Activated CD4-positive, alpha-beta T cell treated with anti-CD3 and anti-CD28 coated beads, Interleukin-2, amount 50 U/mL, for 1 hour (primary cell): Measurements from ENCODE around the gene TET1.
"Not testable (repeated sequence)": the region's sequence is repeated elsewhere in the genome, so short reads cannot be mapped to it uniquely, and the experiment has no call there.

ENCODE experiments used
- DNase-seq: peaks from one replicate; pipeline ENCODE4 v3.0.0-alpha.2; 2020

Gene TET1

DNA sequence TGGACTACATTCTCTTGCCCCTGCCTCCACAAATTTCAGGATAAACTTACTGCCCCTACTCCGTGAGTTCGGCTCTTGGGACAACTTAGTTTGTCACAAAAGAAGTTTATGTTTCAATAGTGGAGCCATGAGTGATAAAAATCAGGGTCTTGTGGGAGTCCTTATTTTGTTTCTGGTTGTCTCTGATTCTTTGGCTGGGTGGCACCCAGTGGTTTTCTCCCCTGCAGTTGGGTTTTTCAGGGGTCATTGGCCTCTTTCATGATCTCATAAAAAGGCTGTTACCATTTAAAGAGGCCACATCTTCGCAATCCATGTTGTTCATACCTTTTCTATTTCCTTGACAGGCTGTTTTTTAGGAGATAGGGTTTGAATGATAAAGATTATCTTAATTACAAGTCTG is 5.5 kb downstream of the TET1 start:
- DNase-seq, result no peak

DNA sequence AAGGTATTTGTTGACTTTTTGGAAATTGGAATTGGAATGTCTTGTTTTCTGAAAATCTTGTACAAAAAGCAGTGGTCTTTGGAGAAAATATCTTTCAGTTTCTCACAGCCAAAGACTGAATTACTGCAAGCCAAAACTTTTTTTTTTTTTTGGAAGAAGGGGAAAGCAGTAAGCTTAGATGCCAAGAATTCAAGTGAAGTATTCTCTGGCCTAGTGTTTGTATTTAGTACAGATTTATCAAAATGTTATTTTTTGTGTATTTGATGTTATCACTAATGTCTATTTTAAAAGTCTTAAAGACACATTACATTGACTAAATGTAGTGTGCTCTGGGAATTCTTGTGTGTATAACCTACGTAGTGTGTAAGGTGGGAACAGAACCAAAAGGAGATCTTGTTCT is 6.2 kb downstream of the TET1 start:
- DNase-seq, result no peak

DNA sequence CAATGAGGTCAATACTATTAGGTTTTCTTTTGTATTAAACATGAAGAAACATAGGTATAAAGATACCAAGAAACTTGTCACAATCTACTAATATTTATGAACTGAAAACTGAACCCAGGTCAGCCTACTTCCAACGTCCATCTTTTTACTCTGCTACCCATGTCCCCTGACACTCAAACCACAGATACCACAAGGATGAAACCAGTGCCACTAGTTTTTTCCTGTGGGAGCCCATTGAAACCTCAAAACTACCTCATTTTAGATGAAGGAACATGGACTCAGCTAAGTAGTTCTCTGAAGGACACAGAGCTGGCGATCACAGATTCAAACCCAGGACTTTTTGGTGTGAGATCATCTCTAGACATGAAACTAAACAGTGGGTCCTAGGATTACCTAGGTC is 6.8 kb downstream of the TET1 start:
- no peak for DNase-seq

DNA sequence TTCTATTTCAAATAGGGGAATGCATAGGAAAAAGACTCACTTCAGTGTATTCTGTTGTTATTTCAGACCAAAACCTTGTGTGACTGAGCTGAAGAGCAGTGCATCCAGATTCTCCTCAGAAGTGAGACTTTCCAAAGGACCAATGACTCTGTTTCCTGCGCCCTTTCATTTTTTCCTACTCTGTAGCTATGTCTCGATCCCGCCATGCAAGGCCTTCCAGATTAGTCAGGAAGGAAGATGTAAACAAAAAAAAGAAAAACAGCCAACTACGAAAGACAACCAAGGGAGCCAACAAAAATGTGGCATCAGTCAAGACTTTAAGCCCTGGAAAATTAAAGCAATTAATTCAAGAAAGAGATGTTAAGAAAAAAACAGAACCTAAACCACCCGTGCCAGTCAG is 12.0 kb downstream of the TET1 start:
- DNase-seq, result no peak

DNA sequence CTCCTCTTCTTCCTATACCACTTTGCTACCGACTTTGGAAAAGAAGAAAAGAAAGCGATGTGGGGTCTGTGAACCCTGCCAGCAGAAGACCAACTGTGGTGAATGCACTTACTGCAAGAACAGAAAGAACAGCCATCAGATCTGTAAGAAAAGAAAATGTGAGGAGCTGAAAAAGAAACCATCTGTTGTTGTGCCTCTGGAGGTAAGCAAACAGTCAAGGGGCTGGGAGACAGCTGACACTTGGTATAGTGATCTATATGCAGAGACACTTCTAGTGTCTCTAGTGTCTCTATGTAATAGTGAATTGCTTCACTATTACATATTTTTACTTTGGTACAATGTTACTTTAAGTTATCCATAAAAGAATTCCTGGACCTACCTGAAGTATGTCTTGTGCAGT is 13.9 kb downstream of the TET1 start:
- no peak for DNase-seq

DNA sequence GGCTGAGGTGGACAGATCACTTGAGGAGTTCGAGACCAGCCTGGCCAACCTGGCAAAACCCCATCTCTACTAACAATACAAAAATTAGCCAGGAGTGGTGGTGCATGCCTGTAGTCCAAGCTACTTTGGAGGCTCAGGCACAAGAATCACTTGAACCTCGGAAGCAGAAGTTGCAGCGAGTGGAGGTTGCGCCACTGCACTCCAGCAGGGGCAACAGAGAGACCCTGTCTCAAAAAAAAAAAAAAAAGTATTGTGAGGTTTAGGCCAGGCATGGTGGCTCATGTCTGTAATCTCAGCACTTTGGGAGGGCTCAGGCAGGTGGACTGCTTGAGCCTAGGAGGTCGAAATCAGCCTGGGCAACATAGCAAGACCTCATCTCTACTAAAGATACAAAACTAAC is 16.0 kb downstream of the TET1 start:
- no peak for DNase-seq

DNA sequence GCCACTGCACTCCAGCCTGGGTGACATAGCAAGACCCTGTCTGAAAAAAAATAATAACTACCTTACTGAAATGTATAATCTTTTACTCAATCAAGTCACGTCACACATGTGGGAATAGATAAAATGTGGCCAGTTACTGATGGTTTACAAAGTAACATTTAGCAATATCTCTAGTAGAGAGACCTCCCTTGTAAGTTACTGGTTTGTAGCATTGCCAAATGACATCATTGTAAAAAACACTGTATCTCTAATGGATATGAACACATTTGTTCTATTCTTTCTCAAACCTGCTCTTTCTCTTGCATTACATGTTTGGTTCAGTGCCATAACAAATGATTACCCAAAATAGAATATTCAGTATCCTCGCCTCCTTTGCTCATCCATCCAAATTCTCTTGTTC is 18.8 kb downstream of the TET1 start:
- DNase-seq, result no peak

DNA sequence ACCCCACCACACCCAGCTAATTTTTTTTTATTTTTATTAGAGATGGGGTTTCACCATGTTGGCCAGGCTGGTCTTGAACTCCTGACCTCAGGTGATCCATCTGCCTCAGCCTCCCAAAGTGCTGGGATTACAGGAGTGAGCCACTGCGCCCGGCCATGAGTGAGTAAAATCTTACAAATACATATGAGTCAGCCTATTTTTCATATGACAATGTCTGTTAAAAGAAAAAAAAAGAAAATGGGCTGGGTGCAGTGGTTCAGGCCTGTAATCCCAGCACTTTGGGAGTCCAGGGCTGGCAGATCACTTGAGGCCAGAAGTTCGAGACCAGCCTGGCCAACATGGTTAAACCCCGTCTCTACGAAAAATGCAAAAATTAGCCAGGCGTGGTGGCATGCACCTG is 24.1 kb downstream of the TET1 start:
- DNase-seq, result not testable (repeated sequence)

DNA sequence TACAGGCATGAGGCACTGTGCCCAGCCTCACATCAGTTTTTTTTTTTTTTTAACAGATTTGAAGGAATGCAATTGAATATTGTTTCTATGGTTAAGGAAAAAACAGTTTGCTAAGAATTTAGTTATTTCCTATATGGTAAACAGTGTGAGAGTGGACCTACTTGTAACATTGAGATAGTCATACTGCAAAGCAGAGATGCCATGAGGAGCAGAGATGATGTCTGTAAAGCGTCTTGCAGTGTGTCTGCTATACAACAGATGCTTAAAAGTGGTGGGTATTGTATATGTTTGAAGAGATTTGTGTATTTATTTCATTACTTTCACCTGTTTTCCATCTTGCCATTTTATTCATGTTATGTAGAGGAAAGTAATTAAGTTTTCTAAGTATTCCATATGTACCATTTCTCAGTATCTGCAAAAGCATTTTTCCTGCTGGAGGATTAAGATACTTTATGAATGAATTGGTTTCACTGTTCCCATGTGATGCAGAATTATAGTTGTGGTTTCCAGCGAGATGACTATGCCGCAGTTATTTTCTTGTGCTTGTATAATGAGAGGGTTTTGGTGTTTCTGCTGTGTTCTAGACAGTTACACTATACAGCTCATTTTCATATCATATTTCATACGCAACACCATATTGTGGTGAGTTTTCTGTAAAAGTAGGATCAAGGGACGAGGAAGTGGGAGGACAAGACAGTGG is 26.6 kb downstream of the TET1 start:
- DNase-seq, result no peak

DNA sequence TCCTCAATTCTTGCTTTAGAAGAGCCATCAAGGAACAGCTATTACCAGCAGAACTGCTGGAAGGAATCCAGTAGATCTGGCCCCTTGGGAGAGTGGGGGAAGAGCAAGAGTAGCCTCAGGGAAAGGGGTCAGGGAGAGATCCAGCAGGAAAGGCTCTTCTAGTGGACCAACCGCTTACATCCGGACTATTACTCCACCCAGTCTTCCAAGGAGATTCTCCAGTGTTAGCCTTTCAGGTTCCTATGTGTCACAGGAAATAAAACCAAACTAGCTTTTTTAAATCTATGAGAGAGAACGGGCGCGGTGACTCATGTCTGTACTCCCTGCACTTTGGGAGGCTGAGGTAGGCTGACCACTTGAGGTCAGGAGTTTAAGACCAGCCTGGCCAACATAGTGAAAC is 34.3 kb downstream of the TET1 start:
- DNase-seq, result no peak

DNA sequence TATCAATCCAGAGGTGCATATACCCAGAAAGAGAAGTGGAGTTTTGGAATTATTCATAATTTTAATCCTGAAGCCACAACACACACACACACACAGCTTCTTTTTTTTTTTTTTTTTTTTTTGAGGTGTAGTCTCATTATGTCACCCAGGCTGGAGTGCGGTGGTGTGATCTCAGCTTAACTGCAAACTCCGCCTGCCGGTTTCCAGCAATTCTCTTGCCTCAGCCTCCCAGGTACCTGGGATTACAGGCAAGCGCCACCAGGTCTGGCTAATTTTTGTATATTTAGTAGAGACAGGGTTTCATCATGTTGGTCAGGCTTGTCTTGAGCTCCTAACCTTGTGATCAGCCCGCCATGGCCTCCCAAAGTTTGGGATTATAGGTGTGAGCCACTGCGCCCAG is 35.4 kb downstream of the TET1 start:
- no peak for DNase-seq

DNA sequence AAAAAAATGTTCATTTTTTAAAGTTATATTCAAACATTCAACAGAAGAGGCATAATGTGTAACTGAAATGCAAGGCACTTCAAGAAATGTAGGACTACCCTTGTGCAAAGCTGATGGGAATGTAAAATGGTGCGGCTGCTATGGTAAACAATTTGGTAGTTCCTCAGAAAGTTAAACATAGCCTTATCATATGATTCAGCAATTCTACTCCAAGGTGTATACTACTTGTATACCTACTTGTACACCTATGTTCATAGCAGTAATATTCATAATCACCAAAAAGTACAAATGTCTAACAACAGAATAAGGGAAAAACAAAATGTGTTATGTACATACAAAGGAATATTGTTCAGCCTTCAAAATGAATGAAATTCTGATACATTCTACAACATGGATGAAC is 37.3 kb downstream of the TET1 start:
- no peak for DNase-seq

DNA sequence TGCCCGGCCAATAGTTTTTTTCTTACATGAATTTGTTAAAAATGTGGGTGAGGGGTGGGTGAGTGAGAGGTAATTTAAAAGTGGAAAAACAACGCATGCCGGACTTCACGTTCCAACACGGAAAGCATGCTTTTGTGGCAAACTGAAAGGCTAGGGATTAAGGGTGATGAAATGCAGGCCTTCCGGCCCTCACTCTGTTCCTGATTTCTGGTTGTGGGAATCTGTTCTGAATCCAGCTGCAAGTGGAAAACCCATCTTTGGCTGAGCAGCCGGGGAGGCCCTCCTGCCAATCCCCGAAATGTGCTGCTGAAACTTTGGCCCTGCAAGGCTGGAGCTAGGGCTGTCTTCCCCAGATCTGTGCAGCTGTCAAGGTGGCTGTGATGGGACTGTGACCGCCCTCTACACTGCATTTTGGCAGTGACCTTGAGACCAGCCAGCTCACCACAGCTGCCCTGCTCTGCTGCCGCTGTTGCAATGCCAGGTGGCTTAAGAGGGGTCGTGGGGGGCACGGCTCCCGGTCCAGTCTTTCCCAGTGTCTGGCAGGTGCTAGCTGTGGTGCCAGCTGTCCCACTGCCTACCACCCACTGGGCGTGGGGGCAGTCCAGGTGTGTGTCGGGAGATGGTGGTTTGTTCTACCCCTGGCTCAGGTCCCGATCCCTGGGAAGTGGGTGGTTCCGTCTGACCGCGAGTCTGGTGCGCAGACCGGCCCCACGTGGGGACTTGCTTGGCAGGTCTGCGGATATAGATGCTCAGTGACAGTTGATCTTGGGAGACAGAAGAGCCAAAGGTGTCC is 39.0 kb downstream of the TET1 start:
- DNase-seq, result no peak

DNA sequence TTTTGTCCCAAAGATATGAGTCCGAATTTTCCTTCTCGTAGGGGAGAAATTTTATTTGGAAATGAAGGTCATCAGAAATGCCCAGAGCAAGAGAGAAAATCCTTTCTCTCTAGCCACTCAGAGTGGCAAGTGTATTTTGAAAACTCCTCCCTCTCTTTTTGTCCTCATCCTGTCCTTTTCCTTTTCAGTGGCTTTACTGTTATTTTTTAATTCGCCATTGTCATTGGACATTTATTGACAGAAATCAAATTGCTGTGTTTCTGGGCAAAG is 39.6 kb downstream of the TET1 start:
- no peak for DNase-seq

DNA sequence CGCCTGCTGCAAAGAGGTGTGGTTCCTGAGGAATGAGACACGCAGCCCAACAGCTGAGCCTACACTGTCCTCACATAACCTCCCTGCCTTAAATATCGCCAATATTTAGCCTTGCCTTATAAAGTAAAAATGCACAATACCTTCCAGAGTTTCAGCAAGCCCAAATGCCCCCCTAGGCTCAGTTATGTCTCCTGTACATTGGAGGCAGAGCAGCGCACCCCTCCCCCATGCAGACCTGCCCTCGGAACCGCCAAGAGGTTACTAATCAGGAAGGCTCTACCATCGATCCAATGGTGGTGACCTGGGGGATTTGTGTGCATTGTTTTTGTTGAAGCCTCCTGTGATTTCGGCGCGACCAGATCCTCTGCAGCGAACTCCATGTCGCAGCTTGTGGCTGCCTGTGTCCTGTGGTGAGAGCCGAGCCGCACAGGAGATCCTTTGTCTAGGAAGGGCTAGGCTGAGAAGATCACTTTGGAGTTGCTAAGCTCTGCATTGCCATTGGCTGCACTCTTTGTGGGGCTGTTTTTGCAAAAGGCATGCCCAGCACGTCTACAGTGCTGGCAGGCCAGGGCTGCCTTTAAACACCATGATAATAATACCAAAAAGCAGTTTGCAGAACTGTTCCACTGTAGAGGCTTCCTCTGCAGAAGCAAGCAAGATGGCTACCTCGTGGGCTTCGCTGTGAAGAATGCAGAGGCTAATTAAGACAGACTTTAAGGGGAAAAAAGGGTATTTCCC is 40.1 kb downstream of the TET1 start:
- DNase-seq, result peak; percentile 36

DNA sequence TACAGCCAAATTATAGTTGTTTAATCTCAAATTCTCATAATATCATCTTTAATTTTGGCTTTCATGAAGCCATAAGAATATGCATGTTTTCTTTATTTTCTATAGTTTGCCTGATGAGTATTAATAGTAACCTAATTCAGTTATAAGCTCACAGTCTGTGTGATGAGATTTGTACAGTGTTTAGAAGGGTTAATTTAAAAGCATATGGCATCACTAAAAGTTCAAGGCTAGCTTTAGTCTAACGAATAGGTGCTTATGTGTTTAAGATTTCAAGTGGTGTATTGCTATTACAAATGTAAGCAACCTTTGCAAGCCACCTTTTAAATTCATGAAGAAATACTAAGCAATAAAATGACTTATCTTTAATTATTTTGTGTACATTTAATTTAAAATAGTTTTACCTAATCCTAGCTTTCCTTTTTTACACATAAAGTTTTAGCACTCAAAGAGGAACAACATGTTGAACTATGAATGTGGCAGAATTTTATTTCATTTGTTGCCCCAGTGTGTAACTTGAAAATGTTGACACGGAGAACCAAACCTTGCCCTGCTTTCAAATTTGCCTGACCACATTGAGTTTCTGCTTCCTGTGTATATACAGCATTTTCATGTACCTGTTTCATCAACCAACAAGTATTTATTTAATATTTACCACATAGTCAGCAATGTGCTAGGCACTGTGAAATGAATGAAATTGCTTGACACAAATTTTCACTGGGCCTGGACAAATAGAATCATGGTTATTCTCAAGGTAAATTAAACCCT is 41.5 kb downstream of the TET1 start:
- DNase-seq, result no peak

DNA sequence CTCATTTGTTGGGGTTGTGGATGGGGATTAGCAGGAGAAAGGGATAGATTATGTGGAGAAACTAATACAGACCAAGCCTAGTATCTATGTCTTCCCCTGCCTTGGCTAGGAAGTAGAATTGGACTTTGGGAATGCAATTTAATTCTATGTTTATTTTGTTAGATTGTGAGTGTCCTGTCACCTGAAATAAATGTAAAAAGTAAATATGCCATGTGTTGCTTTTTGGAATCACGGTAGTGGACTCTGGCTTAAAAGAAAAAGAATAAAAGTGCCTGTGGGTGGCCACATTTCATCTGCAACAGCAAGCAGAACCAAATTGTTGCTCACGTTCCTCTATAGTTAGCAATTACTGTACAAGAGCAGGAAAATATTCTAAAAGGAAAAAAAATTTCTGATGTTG is 42.3 kb downstream of the TET1 start:
- DNase-seq, result no peak

DNA sequence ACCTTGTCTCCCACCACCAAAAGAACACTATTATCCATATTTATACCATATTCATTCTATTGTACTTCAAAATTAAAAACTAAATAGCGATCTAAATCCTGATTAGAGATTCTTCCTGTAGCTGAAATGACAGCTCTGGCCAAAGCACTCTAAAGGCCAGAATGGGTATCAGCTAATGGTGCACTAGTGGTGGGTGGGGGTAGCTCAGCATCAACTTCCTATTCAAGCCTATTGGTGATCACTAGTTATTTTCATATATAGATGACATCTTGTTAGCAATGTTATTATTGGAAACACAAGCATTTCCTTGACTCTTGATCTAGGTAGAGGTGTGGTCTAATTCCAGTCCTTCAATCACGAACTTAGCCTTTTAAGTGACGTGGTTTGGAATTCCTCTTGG is 43.6 kb downstream of the TET1 start:
- no peak for DNase-seq

DNA sequence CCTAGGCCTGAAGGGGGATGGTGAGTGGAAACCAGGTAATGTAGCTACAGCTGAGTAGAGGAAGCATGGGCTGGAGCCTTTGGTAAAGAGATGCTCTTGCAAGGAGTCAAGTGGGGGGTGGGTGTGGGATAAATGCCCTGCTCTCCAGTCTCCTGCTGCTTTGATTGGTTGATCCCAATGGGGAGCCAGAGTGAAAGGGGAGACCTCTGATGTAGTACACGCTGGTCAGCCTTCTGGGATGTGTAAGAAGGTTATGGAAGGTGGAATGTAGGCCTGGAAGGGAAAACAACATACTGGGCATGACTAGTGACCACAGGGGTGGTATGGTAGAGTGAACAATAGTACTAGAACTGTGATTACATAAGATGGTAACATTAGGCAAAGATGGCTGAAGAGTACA is 44.3 kb downstream of the TET1 start:
- DNase-seq, result no peak

DNA sequence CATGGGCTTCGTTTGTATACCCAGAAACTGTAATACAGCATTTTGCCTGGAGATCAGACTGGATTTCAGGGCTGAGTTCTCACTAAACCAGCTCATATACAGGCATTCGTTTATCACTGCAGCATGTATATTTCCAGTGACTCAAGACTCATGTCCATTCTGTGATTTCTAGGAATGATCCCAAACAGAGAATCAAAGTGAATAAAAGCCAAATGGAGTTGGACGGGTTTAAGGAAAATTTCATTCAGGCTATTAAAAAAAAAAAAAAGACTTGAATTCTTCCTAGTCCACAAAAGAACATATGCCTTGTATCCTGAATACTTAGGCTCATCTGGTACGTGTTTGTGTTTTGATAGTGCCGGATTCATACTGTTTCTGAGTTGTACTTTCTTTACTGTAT is 46.8 kb downstream of the TET1 start:
- DNase-seq, result no peak

DNA sequence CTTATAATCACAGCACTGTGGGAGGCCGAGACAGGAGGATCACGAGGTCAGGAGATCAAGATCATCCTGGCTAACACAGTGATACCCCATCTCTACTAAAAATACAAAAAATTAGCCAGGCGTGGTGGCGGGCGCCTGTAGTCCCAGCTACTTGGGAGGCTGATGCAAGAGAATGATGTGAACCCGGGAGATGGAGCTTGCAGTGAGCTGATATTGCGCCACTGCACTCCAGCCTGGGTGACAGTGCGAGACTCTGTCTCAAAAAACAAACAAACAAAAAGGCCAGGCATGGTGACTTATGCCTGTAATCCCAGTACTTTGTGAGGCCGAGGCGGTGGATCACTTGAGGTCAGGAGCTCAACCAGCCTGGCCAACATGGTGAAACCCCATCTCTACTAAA is 49.9 kb downstream of the TET1 start:
- not testable (repeated sequence) for DNase-seq

DNA sequence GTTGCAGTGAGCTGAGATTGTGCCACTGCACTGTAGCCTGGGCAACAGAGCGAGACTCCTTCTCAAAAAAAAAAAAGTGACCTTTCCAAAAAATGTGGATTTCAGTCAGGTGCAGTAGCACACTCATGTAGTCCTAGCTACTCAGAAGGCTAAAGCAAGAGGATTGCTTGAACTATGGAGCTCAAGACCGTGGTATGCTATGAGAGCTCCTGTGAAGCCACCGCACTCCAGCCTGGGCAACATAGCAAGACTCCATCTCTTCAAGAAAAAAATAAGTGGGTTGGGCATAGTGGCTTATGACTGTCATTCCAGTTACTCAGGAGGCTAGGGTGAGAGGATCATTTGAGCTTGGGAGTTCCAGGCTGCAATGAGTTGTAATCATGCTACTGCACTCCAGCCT is 51.1 kb downstream of the TET1 start:
- no peak for DNase-seq

DNA sequence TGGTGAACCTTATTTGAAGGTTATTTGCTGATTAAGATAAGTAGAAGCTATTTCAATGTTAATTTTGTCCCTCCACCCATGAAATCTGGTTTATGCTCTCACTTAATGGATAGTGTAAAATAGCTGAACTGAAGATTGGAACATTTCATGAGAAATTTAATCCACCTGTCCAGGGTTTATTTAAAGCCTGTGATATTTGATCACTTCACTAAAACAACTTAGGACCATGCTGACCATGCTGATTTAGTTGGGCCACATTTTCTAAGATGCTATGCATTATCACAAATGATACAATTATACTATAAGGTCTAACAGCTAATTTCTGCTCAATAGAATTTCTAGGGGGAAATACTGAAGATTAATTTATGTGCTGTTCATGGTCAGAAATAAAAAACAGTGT is 53.8 kb downstream of the TET1 start:
- DNase-seq, result not testable (repeated sequence)

DNA sequence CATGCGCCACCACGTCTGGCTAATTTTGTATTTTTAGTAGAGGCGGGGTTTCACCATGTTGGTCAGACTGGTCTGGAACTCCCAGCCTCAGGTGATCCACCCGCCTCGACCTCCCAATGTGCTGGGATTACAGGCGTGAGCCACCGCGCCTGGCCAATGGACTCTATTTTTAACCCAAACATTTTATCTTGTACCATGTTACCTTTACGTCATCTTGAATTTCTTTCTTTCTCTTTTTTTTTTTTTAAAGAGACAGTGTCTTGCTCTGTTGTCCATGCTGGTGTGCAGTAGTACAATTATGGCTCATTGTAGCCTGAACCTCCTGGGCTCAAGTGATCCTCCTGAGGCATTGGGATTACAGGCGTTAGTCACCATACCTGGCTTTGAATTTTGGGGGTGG is 57.6 kb downstream of the TET1 start:
- not testable (repeated sequence) for DNase-seq
